Fibroblast of lung (primary cell): ENCODE data around the gene PTEN.

Source experiments
- EZH2 ChIP-seq: IDR thresholded peaks from 2 replicates; pipeline ENCODE4 v1.5.1; 2012; ENCODE audit warnings: low read length, control low read depth, mild to moderate bottlenecking; ENCODE audit errors: missing control alignments
- TF ChIP-seq, protein P1 (sequence below), 2 donors: IDR thresholded peaks in 1 of 2; conservative IDR thresholded peaks in 1 of 2; 1 replicate in 1 of 2; 2 replicates in 1 of 2; pipeline ENCODE4 v1.5.1; 2011 to 2012; ENCODE audit warnings: low read length in 2 of 2, control low read depth in 1 of 2, inconsistent platforms in 1 of 2, low read depth in 1 of 2, mild to moderate bottlenecking in 1 of 2

DNA sequence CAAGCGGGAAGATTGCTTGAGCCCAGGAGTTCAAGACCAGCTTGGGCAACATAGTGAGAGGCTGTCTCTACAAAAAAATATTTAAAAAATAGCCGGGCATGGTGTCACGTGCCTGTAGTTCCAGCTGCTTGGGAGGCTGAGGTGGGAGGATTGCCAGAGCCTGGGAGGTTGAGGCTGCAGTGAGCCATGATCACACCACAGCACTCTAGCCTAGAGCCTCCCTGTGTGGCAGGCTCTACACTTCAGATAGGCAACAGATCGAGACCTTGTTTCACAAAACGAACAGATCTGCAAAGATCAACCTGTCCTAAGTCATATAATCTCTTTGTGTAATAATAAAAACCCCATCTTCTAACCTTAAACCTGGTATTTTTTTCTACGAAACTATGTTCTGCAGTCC is 76.8 kb downstream of the PTEN start:
- TF ChIP-seq, protein P1, sequence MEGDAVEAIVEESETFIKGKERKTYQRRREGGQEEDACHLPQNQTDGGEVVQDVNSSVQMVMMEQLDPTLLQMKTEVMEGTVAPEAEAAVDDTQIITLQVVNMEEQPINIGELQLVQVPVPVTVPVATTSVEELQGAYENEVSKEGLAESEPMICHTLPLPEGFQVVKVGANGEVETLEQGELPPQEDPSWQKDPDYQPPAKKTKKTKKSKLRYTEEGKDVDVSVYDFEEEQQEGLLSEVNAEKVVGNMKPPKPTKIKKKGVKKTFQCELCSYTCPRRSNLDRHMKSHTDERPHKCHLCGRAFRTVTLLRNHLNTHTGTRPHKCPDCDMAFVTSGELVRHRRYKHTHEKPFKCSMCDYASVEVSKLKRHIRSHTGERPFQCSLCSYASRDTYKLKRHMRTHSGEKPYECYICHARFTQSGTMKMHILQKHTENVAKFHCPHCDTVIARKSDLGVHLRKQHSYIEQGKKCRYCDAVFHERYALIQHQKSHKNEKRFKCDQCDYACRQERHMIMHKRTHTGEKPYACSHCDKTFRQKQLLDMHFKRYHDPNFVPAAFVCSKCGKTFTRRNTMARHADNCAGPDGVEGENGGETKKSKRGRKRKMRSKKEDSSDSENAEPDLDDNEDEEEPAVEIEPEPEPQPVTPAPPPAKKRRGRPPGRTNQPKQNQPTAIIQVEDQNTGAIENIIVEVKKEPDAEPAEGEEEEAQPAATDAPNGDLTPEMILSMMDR (conservative IDR thresholded peaks at IDR 0.05 in 1 of 2, IDR thresholded peaks at IDR 0.05 in 1 of 2; ENCODE audit: low read depth in 1 of 2, low read length in 2 of 2) = no peak
- TF ChIP-seq EZH2 = no peak
